GM12878 (cell line): ENCODE measurements around the gene NISCH. TPM values are rescaled to one million over a fixed set of nuclear protein-coding genes. Genes with fewer than 3 reads are reported as not detected.

Source experiments
- ATF7 ChIP-seq: fragments of 450-650 bp; IDR thresholded peaks from 2 replicates; pipeline ENCODE4 v1.6.1; 2016; ENCODE audit warnings: low read depth, mild to moderate bottlenecking
- BACH1 ChIP-seq: fragments of 450-650 bp; IDR thresholded peaks from 2 replicates; pipeline ENCODE4 v1.6.1; 2017; ENCODE audit warnings: mild to moderate bottlenecking, borderline replicate concordance
- BCL11A ChIP-seq: IDR thresholded peaks from 2 replicates; pipeline ENCODE4 v1.6.1; 2011; ENCODE audit warnings: low read depth, low read length
- BMI1 ChIP-seq: fragments of 450-650 bp; IDR thresholded peaks from 2 replicates; pipeline ENCODE4 v1.6.1; 2016; ENCODE audit warnings: mild to moderate bottlenecking, moderate library complexity, borderline replicate concordance
- CREB1 ChIP-seq: IDR thresholded peaks from 2 replicates; pipeline ENCODE4 v1.6.1; 2012; ENCODE audit warnings: low read depth, mild to moderate bottlenecking, inconsistent platforms
- E2F4 ChIP-seq: IDR thresholded peaks from 2 replicates; pipeline ENCODE4 v1.6.1; 2012; ENCODE audit warnings: low read depth, low read length, improper control_type of control experiment
- EZH2 ChIP-seq: IDR thresholded peaks from 2 replicates; pipeline ENCODE4 v1.6.1; 2012; ENCODE audit warnings: low read depth, mild to moderate bottlenecking, control low read depth, inconsistent platforms, low read length, borderline replicate concordance; ENCODE audit not compliant: control insufficient read depth
- HDAC2 ChIP-seq: fragments of 200-600 bp; sonication (generic); IDR thresholded peaks from 2 replicates; pipeline ENCODE4 v1.6.1; 2017
- MLLT1 ChIP-seq: fragments of 450-650 bp; IDR thresholded peaks from 2 replicates; pipeline ENCODE4 v1.6.1; 2016; ENCODE audit warnings: mild to moderate bottlenecking
- MYB ChIP-seq: fragments of 150-350 bp; IDR thresholded peaks from 2 replicates; pipeline ENCODE4 v1.6.1; 2014; ENCODE audit warnings: mild to moderate bottlenecking, low read depth, low read length, borderline replicate concordance
- NFXL1 ChIP-seq: fragments of 450-650 bp; IDR thresholded peaks from 2 replicates; pipeline ENCODE4 v1.6.1; 2017; ENCODE audit warnings: antibody characterized with exemption, mild to moderate bottlenecking, borderline replicate concordance
- NR2C1 ChIP-seq: fragments of 450-650 bp; IDR thresholded peaks from 2 replicates; pipeline ENCODE4 v1.6.1; 2017; ENCODE audit warnings: antibody characterized with exemption, mild to moderate bottlenecking, moderate library complexity
- NR2F1 ChIP-seq: fragments of 450-650 bp; conservative IDR thresholded peaks from 2 replicates; pipeline ENCODE4 v1.6.1; 2017; ENCODE audit warnings: mild to moderate bottlenecking
- RUNX3 ChIP-seq: IDR thresholded peaks from 2 replicates; pipeline ENCODE4 v1.6.1; 2012; ENCODE audit warnings: low read length, inconsistent platforms
- SUPT20H ChIP-seq: IDR thresholded peaks from 2 replicates; pipeline ENCODE4 v1.6.1; 2011; ENCODE audit warnings: low read depth, mild to moderate bottlenecking, low read length, moderate library complexity, borderline replicate concordance; ENCODE audit not compliant: control insufficient read depth
- SUZ12 ChIP-seq: fragments of 200-600 bp; sonication (generic); IDR thresholded peaks from one replicate; pipeline ENCODE4 v1.6.1; 2018; ENCODE audit warnings: antibody characterized with exemption, mild to moderate bottlenecking; ENCODE audit not compliant: unreplicated experiment
- YBX1 ChIP-seq: fragments of 450-650 bp; IDR thresholded peaks from 2 replicates; pipeline ENCODE4 v1.6.1; 2016; ENCODE audit warnings: antibody characterized with exemption
- ZNF592 ChIP-seq: fragments of 450-650 bp; IDR thresholded peaks from 2 replicates; pipeline ENCODE4 v1.6.1; 2017; ENCODE audit warnings: mild to moderate bottlenecking, moderate library complexity
- ZNF622 ChIP-seq: fragments of 450-650 bp; IDR thresholded peaks from 2 replicates; pipeline ENCODE4 v1.6.1; 2017; ENCODE audit warnings: mild to moderate bottlenecking, inconsistent platforms
- ZSCAN29 ChIP-seq: fragments of 450-650 bp; IDR thresholded peaks from 2 replicates; pipeline ENCODE4 v1.6.1; 2017; ENCODE audit warnings: mild to moderate bottlenecking, moderate library complexity
- ZZZ3 ChIP-seq: IDR thresholded peaks from 2 replicates; pipeline ENCODE4 v1.6.1; 2011; ENCODE audit warnings: low read depth; ENCODE audit not compliant: control insufficient read depth, insufficient read length
- polyA plus RNA-seq, 11 experiments: library from polyadenylated mRNA; depleted of rRNA in 4 of 11; unstranded in 6 of 11; stranded (reverse) in 5 of 11; fragments of >200 nt; fragmentation: Nextera tagmentation in 4 of 11; fragmentation: Illumina TruSeq in 1 of 11; extraction: Ambion mirVana in 4 of 11; extraction: Trizol in 1 of 11; gene quantifications; 1 replicate in 1 of 11; 2 replicates in 10 of 11; pipeline versions ENCODE4 v1.2.1 to v1.2.3, GENCODE V29; 2011 to 2016; ENCODE audit warnings: inconsistent platforms in 2 of 11, missing spikeins in 2 of 11, low read depth in 1 of 11
- total RNA-seq, 4 experiments: library from RNA; depleted of rRNA in 3 of 4; stranded (reverse); fragments of >200 nt in 3 of 4; fragmentation: Illumina TruSeq in 1 of 4; extraction: Trizol in 1 of 4; gene quantifications; 2 replicates each; pipeline versions ENCODE4 v1.2.1 to v1.2.3, GENCODE V29; 2013 to 2021

The NISCH gene
- total and polyA plus RNA-seq, 10 of the 15 experiments (the other 5 are each of a cell fraction or from before 2014, with no cell fraction given) = 0.76 to 52.5 (median 24.6) TPM

- TF ChIP-seq MLLT1 (no peak), BCL11A (no peak), ATF7 (peak; percentile 40; the same call in 1 of the 2 replicates), BMI1 (no peak), SUZ12 (no peak), CREB1 (peak; percentile 65; the same call in 1 of the 2 replicates), E2F4 (no peak), ZNF622 (no peak), BACH1 (no peak), NR2C1 (no peak), YBX1 (no peak), HDAC2 (no peak), EZH2 (no peak), NFXL1 (no peak), MYB (no peak), NR2F1 (peak; percentile 78), ZNF592 (no peak), ZZZ3 (no peak), SUPT20H (no peak), ZSCAN29 (no peak), RUNX3 (peak; percentile 47; the same call in 1 of the 2 replicates)
Measured at GRCh38 chr3:52458770-52459545, 3.6 kb downstream of the NISCH start (continued).
